ENCODE results near the gene RALGAPB. TPM values are rescaled to one million over a fixed set of nuclear protein-coding genes. Genes with fewer than 3 reads are reported as not detected.
A peak's percentile ranks its signal among the peaks of the same experiment; 100 is the strongest.

The RALGAPB gene
- total and polyA plus RNA-seq, 2 of the 13 experiments (the other 11 are each of a cell fraction or from before 2014, with no cell fraction given): 17.6 to 30.6 TPM

GRCh38 chr20:38599410-38599882 is 126.8 kb downstream of the RALGAPB start (continued):
- TF ChIP-seq TBL1XR1 (IDR thresholded peaks at IDR 0.05; ENCODE audit: borderline replicate concordance, low read length, partially characterized antibody) (no peak), ZUFSP (CRISPR knock-in tag; IDR thresholded peaks at IDR 0.05; ENCODE audit: borderline replicate concordance) (no peak), THAP11 (CRISPR knock-in tag; IDR thresholded peaks at IDR 0.05) (0 out of 2 replicates have a peak, but pooled peaks have one; percentile 20), IRF2 (CRISPR knock-in tag; IDR thresholded peaks at IDR 0.05) (no peak), ZNF615 (CRISPR knock-in tag; IDR thresholded peaks at IDR 0.05; ENCODE audit: borderline replicate concordance) (peak; percentile 55; the same call in 1 of the 2 replicates), HOXA3 (CRISPR knock-in tag; IDR thresholded peaks at IDR 0.05) (peak; percentile 38; the same call in 1 of the 2 replicates), ZBTB49 (CRISPR knock-in tag; IDR thresholded peaks at IDR 0.05; ENCODE audit: borderline replicate concordance) (no peak), MXD1 (CRISPR knock-in tag; IDR thresholded peaks at IDR 0.05) (no peak), ZNF251 (CRISPR knock-in tag; IDR thresholded peaks at IDR 0.05) (no peak), FUBP1 (CRISPR knock-in tag; IDR thresholded peaks at IDR 0.05; ENCODE audit: borderline replicate concordance) (no peak), MTA1 (CRISPR knock-in tag; IDR thresholded peaks at IDR 0.05; ENCODE audit: borderline replicate concordance) (no peak), FOXM1 (CRISPR knock-in tag; IDR thresholded peaks at IDR 0.05) (no peak), TAF1 (CRISPR knock-in tag; IDR thresholded peaks at IDR 0.05) (no peak; the same call in 1 of the 2 replicates), ZNF33B (CRISPR knock-in tag; IDR thresholded peaks at IDR 0.05) (no peak)
- TF ChIP-seq, protein P1, sequence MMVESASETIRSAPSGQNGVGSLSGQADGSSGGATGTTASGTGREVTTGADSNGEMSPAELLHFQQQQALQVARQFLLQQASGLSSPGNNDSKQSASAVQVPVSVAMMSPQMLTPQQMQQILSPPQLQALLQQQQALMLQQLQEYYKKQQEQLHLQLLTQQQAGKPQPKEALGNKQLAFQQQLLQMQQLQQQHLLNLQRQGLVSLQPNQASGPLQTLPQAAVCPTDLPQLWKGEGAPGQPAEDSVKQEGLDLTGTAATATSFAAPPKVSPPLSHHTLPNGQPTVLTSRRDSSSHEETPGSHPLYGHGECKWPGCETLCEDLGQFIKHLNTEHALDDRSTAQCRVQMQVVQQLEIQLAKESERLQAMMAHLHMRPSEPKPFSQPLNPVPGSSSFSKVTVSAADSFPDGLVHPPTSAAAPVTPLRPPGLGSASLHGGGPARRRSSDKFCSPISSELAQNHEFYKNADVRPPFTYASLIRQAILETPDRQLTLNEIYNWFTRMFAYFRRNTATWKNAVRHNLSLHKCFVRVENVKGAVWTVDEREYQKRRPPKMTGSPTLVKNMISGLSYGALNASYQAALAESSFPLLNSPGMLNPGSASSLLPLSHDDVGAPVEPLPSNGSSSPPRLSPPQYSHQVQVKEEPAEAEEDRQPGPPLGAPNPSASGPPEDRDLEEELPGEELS (CRISPR knock-in tag; IDR thresholded peaks at IDR 0.05): no peak
- TF ChIP-seq, protein P2, sequence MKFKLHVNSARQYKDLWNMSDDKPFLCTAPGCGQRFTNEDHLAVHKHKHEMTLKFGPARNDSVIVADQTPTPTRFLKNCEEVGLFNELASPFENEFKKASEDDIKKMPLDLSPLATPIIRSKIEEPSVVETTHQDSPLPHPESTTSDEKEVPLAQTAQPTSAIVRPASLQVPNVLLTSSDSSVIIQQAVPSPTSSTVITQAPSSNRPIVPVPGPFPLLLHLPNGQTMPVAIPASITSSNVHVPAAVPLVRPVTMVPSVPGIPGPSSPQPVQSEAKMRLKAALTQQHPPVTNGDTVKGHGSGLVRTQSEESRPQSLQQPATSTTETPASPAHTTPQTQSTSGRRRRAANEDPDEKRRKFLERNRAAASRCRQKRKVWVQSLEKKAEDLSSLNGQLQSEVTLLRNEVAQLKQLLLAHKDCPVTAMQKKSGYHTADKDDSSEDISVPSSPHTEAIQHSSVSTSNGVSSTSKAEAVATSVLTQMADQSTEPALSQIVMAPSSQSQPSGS (CRISPR knock-in tag; IDR thresholded peaks at IDR 0.05): no peak
- TF ChIP-seq, protein P3, sequence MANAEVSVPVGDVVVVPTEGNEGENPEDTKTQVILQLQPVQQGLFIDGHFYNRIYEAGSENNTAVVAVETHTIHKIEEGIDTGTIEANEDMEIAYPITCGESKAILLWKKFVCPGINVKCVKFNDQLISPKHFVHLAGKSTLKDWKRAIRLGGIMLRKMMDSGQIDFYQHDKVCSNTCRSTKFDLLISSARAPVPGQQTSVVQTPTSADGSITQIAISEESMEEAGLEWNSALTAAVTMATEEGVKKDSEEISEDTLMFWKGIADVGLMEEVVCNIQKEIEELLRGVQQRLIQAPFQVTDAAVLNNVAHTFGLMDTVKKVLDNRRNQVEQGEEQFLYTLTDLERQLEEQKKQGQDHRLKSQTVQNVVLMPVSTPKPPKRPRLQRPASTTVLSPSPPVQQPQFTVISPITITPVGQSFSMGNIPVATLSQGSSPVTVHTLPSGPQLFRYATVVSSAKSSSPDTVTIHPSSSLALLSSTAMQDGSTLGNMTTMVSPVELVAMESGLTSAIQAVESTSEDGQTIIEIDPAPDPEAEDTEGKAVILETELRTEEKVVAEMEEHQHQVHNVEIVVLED (CRISPR knock-in tag; IDR thresholded peaks at IDR 0.05; ENCODE audit: borderline replicate concordance): no peak
